A549 (cell line): ENCODE results near the gene PBX4.

Experiments
- EP300 ChIP-seq, 2 experiments: fragments of >200 bp; sonication (Bioruptor Twin); formaldehyde crosslinking; IDR thresholded peaks; 2 replicates in 1 of 2; 3 replicates in 1 of 2; pipeline ENCODE4 v1.6.1; 2016 to 2017
- ESRRA ChIP-seq: fragments of 150-350 bp; IDR thresholded peaks from 2 replicates; pipeline ENCODE4 v1.6.1; 2014; ENCODE audit warnings: mild to moderate bottlenecking, low read length, borderline replicate concordance
- MYC ChIP-seq: IDR thresholded peaks from 2 replicates; pipeline ENCODE4 v1.6.1; 2012; ENCODE audit warnings: mild to moderate bottlenecking, inconsistent platforms, low read length, improper control_type of control experiment, borderline replicate concordance
- POLR2A ChIP-seq: IDR thresholded peaks from 2 replicates; pipeline ENCODE4 v1.6.1; 2012; ENCODE audit warnings: mild to moderate bottlenecking, low read length
- RARB ChIP-seq: fragments of 250-450 bp; sonication (Bioruptor Pico); IDR thresholded peaks from 2 replicates; pipeline ENCODE4 v1.8.0; 2021; ENCODE audit warnings: mild to moderate bottlenecking, moderate library complexity
- RCOR1 ChIP-seq: fragments of 150-350 bp; IDR thresholded peaks from 2 replicates; pipeline ENCODE4 v1.6.1; 2014; ENCODE audit warnings: antibody characterized with exemption, low read length, low read depth
- ZFP36 ChIP-seq: fragments of 450-650 bp; IDR thresholded peaks from 2 replicates; pipeline ENCODE4 v1.6.1; 2014; ENCODE audit warnings: borderline replicate concordance; ENCODE audit not compliant: partially characterized antibody
- TF ChIP-seq, protein P1 (sequence below): fragments of >200 bp; sonication (Bioruptor Twin); formaldehyde crosslinking; IDR thresholded peaks from 3 replicates; pipeline ENCODE4 v1.5.1; 2016
- TF ChIP-seq, protein P2 (sequence below): fragments of 150-350 bp; IDR thresholded peaks from 2 replicates; pipeline ENCODE4 v1.6.1; 2014; ENCODE audit warnings: low read depth, mild to moderate bottlenecking, low read length

DNA sequence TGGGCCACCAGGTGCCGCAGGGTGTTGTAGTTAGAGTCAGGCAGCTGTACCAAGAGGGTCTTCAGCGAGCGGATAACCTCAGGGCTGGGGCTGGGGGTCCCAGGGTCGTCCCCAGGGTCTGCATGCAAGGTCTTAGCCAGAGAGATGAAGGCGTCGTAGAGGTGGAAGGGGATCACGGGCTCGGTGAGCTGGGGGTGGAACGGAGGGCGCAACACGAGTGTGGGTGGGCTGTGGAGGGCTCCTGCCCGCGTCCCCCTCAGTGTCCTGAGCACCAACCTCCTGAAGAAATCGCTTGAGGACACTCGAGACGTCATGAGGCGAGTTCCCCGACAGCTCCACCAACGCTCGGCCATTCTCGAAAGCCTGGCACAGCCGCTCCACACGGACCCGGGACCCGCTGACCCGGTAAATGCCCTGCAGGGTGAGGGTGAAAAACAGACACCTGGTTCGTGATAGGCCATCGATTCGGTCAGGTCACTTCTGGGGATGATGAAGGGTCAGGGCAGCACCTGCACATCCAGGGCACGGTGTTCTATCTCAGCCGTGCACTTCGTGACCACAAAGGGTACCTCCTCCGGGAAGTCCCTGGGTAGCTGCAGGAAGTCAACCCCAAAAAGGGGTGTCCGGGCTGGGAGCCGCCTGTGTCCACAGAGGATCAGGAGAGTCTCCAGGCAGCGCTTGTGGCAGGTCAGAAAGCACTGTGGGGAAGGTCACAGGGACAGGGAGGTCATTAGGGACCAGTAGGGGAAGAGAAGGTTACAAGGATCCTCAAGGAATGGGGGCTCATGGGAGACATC is 16.2 kb upstream of the PBX4 start:
- TF ChIP-seq, protein P1, sequence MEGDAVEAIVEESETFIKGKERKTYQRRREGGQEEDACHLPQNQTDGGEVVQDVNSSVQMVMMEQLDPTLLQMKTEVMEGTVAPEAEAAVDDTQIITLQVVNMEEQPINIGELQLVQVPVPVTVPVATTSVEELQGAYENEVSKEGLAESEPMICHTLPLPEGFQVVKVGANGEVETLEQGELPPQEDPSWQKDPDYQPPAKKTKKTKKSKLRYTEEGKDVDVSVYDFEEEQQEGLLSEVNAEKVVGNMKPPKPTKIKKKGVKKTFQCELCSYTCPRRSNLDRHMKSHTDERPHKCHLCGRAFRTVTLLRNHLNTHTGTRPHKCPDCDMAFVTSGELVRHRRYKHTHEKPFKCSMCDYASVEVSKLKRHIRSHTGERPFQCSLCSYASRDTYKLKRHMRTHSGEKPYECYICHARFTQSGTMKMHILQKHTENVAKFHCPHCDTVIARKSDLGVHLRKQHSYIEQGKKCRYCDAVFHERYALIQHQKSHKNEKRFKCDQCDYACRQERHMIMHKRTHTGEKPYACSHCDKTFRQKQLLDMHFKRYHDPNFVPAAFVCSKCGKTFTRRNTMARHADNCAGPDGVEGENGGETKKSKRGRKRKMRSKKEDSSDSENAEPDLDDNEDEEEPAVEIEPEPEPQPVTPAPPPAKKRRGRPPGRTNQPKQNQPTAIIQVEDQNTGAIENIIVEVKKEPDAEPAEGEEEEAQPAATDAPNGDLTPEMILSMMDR: no peak
- TF ChIP-seq, protein P2, sequence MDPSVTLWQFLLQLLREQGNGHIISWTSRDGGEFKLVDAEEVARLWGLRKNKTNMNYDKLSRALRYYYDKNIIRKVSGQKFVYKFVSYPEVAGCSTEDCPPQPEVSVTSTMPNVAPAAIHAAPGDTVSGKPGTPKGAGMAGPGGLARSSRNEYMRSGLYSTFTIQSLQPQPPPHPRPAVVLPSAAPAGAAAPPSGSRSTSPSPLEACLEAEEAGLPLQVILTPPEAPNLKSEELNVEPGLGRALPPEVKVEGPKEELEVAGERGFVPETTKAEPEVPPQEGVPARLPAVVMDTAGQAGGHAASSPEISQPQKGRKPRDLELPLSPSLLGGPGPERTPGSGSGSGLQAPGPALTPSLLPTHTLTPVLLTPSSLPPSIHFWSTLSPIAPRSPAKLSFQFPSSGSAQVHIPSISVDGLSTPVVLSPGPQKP: no peak
- TF ChIP-seq ZFP36 (no peak), MYC (no peak), RCOR1 (no peak), EP300 (IDR thresholded peaks at IDR 0.05) (no peak), RARB (CRISPR knock-in tag) (no peak), ESRRA (no peak), POLR2A (no peak)
